GM23338 (cell line): ENCODE measurements around the gene CEP170B.

Experiments used
- CREB1 ChIP-seq: fragments of 250-450 bp; sonication (Bioruptor Pico); IDR thresholded peaks from 2 replicates; pipeline ENCODE4 v1.5.0; 2020; ENCODE audit warnings: low read depth, mild to moderate bottlenecking, moderate library complexity
- CTCF ChIP-seq, 2 experiments: fragments of 200-600 bp in 1 of 2; sonication (generic) in 1 of 2; conservative IDR thresholded peaks; 2 replicates each; pipeline versions ENCODE4 v1.5.1 to v1.6.1; 2016 to 2017; ENCODE audit warnings: antibody characterized with exemption in 2 of 2, low read depth in 2 of 2, mild to moderate bottlenecking in 2 of 2, moderate library complexity in 1 of 2
- ETS1 ChIP-seq: IDR thresholded peaks from 2 replicates; pipeline ENCODE4 v1.6.1; 2016; ENCODE audit warnings: antibody characterized with exemption
- EZH2 ChIP-seq: fragments of 200-600 bp; sonication (generic); IDR thresholded peaks from one replicate; pipeline ENCODE4 v1.8.0; 2017; ENCODE audit warnings: antibody characterized with exemption, mild to moderate bottlenecking, low read depth; ENCODE audit not compliant: unreplicated experiment
- EZH2phosphoT487 ChIP-seq: fragments of 200-600 bp; sonication (generic); IDR thresholded peaks from one replicate; pipeline ENCODE4 v1.8.1; 2018; ENCODE audit warnings: antibody characterized with exemption; ENCODE audit not compliant: unreplicated experiment
- JUNB ChIP-seq: IDR thresholded peaks from one replicate; pipeline ENCODE4 v1.6.1; 2016; ENCODE audit warnings: antibody characterized with exemption; ENCODE audit not compliant: unreplicated experiment
- NANOG ChIP-seq: IDR thresholded peaks from 2 replicates; pipeline ENCODE4 v1.6.1; 2016; ENCODE audit warnings: antibody characterized with exemption, borderline replicate concordance
- POLR2AphosphoS5 ChIP-seq: IDR thresholded peaks from 2 replicates; pipeline ENCODE4 v1.6.1; 2016; ENCODE audit warnings: antibody characterized with exemption, low read depth
- REST ChIP-seq: IDR thresholded peaks from one replicate; pipeline ENCODE4 v1.6.1; 2018; ENCODE audit warnings: antibody characterized with exemption; ENCODE audit not compliant: unreplicated experiment
- ZNF114 ChIP-seq: fragments of 250-450 bp; sonication (Bioruptor Pico); IDR thresholded peaks from 2 replicates; pipeline ENCODE4 v1.5.0; 2020; ENCODE audit warnings: mild to moderate bottlenecking, moderate library complexity
- ZNF462 ChIP-seq: fragments of 250-450 bp; sonication (Bioruptor Pico); IDR thresholded peaks from 2 replicates; pipeline ENCODE4 v1.5.0; 2020; ENCODE audit warnings: mild to moderate bottlenecking, moderate library complexity

GRCh38 chr14:104882325-104882973 is 17.4 kb downstream of the CEP170B start:
- TF ChIP-seq CTCF (conservative IDR thresholded peaks at IDR 0.05; ENCODE audit: low read depth in 2 of 2) (no peak), POLR2AphosphoS5 (no peak), EZH2phosphoT487 (no peak), EZH2 (no peak), CREB1 (CRISPR knock-in tag) (no peak), REST (no peak), ZNF114 (CRISPR knock-in tag) (no peak), NANOG (no peak), JUNB (no peak), ZNF462 (CRISPR knock-in tag) (no peak), ETS1 (no peak)
